Fibroblast of mammary gland (primary cell): Measurements from ENCODE around the gene TFRC.

Experiments used
- DNase-seq: peaks from one replicate; pipeline ENCODE4 v3.0.0-alpha.2; 2010; ENCODE audit warnings: low read depth
- H3K4me3 ChIP-seq: 2 replicates; pipeline ENCODE4 v1.5.1; 2011; ENCODE audit warnings: low read depth, mild to moderate bottlenecking, low read length, moderate library complexity; ENCODE audit not compliant: control insufficient read depth
- CTCF ChIP-seq: conservative IDR thresholded peaks from 2 replicates; pipeline ENCODE4 v1.5.1; 2011; ENCODE audit warnings: low read depth, low read length, inconsistent platforms; ENCODE audit not compliant: control insufficient read depth, insufficient read depth

Gene TFRC

GRCh38 chr3:195999896-196000295 is 82.0 kb downstream of the TFRC start:
- TF ChIP-seq CTCF, result no peak
- DNase-seq, result no peak
- H3K4me3 ChIP-seq, result no peak overlapping the region
